GM12873 (cell line): ENCODE measurements around the gene PPFIA4.

ENCODE experiments used
- CTCF ChIP-seq: IDR thresholded peaks from 2 replicates; pipeline ENCODE4 v1.5.1; 2012; ENCODE audit warnings: low read depth, mild to moderate bottlenecking, moderate library complexity, low read length, control low read depth; ENCODE audit not compliant: insufficient read depth; ENCODE audit errors: missing control alignments

Gene PPFIA4

GRCh38 chr1:203057911-203058675 lies 31.8 kb downstream of the PPFIA4 start:
- TF ChIP-seq CTCF = no peak

DNA sequence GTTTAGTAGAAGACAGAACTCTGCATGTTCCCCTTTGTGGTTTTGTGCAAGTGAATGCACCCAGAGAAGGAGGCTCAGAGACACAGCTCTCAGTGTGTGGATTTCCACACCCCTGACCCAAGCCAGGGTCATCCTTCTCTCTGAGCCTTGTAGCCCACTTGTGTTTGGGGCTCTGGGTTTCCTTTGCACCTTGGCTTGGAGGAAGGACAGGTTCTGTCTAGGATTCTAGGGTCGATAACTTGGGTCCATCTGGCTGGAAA lies 32.3 kb downstream of the PPFIA4 start:
- no peak for TF ChIP-seq CTCF

- TF ChIP-seq CTCF = no peak
Observed at GRCh38 chr1:203059485-203059884, 33.2 kb downstream of the PPFIA4 start.

GRCh38 chr1:203060115-203060514 lies 33.8 kb downstream of the PPFIA4 start:
- no peak for TF ChIP-seq CTCF

- no peak for TF ChIP-seq CTCF
Observed at GRCh38 chr1:203063287-203063686, 37.0 kb downstream of the PPFIA4 start.

- TF ChIP-seq CTCF = no peak
Observed at GRCh38 chr1:203065191-203065590, 38.9 kb downstream of the PPFIA4 start.

DNA sequence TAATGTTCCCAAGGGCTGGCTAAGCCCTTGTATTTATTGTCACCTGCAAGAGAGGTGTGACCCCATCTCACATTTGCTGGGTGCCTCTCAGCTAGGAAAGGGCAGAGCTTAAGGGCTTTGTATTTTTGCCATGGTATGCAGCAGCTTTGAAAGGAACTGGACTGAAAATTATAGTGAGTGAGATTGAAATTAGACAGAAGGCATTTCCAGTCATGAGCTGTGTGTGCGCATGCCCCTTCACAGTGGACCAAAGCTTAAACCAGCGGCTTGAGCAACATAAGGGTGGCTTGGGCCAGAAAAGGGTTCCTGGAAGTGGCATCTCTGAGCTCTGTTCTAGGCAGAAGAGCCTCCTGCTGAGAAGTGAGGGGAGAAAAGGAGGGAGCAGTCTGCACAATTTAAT lies 39.7 kb downstream of the PPFIA4 start:
- TF ChIP-seq CTCF = no peak
